H1 (cell line): Measurements from ENCODE around the gene CHRNA4. TPM values are rescaled to one million over a fixed set of nuclear protein-coding genes. Genes with fewer than 3 reads are reported as not detected.

ENCODE experiments used
- CEBPB ChIP-seq: IDR thresholded peaks from 2 replicates; pipeline ENCODE4 v1.6.1; 2012; ENCODE audit warnings: low read depth, low read length
- CTBP2 ChIP-seq: IDR thresholded peaks from 2 replicates; pipeline ENCODE4 v1.7.0; 2011; ENCODE audit warnings: borderline replicate concordance, mild to moderate bottlenecking, moderate library complexity, mixed read lengths, low read length; ENCODE audit not compliant: insufficient read depth, insufficient read length
- EGR1 ChIP-seq: IDR thresholded peaks from 2 replicates; pipeline ENCODE4 v1.6.1; 2011; ENCODE audit warnings: low read depth, low read length, borderline replicate concordance
- GABPA ChIP-seq: IDR thresholded peaks from 2 replicates; pipeline ENCODE4 v1.6.1; 2011; ENCODE audit warnings: mild to moderate bottlenecking, low read length, moderate library complexity, borderline replicate concordance; ENCODE audit not compliant: insufficient read depth
- KDM5A ChIP-seq: fragments of 200-600 bp; IDR thresholded peaks from 2 replicates; pipeline ENCODE4 v1.7.1; 2012; ENCODE audit warnings: mild to moderate bottlenecking, low read length, inconsistent platforms, mixed read lengths
- PHF8 ChIP-seq: fragments of 200-600 bp; sonication (generic); conservative IDR thresholded peaks from 2 replicates; pipeline ENCODE4 v1.7.1; 2012; ENCODE audit warnings: low read depth, mild to moderate bottlenecking, inconsistent platforms, low read length, moderate library complexity
- RAD21 ChIP-seq, 2 experiments: IDR thresholded peaks in 1 of 2; conservative IDR thresholded peaks in 1 of 2; 2 replicates each; pipeline ENCODE4 v1.6.1; 2011; ENCODE audit warnings: low read depth in 2 of 2, low read length in 2 of 2, improper control_type of control experiment in 1 of 2, inconsistent platforms in 1 of 2, mild to moderate bottlenecking in 1 of 2, moderate library complexity in 1 of 2
- RXRA ChIP-seq: IDR thresholded peaks from 2 replicates; pipeline ENCODE4 v1.6.1; 2011; ENCODE audit warnings: low read depth, mild to moderate bottlenecking, low read length, moderate library complexity; ENCODE audit not compliant: insufficient read depth
- polyA plus RNA-seq, 7 experiments: library from polyadenylated mRNA; depleted of rRNA in 3 of 7; stranded (reverse) in 5 of 7; unstranded in 2 of 7; fragments of >200 nt in 5 of 7; fragments of 200-250 nt in 2 of 7; gene quantifications; 1 replicate in 5 of 7; 2 replicates in 1 of 7; 4 replicates in 1 of 7; pipeline versions ENCODE4 v1.2.1 to v1.2.3, GENCODE V29; 2011 to 2013; ENCODE audit warnings: missing spikeins in 2 of 7, mixed read lengths in 2 of 7
- total RNA-seq: library from RNA; stranded (reverse); fragmentation: NEBNext Ultra II Directional; extraction: Animal tissue kit (Norgen Biotek cat#: 25700); gene quantifications from 2 replicates; pipeline ENCODE4 v1.2.1, GENCODE V29; 2021
- TF ChIP-seq, protein P1 (sequence below): fragments of 300-600 bp; sonication (generic); IDR thresholded peaks from 2 replicates; pipeline ENCODE4 v1.7.1; 2012; ENCODE audit warnings: low read length, moderate library complexity, mild to moderate bottlenecking, inconsistent platforms; ENCODE audit not compliant: insufficient replicate concordance

CHRNA4 gene
- total and polyA plus RNA-seq, 2 of the 8 experiments (the other 6 are each of a cell fraction or from before 2014, with no cell fraction given) = 4.3 to 5.7 TPM

GRCh38 chr20:63365601-63366389, 4.6 kb upstream of the CHRNA4 start (continued):
- TF ChIP-seq, protein P1, sequence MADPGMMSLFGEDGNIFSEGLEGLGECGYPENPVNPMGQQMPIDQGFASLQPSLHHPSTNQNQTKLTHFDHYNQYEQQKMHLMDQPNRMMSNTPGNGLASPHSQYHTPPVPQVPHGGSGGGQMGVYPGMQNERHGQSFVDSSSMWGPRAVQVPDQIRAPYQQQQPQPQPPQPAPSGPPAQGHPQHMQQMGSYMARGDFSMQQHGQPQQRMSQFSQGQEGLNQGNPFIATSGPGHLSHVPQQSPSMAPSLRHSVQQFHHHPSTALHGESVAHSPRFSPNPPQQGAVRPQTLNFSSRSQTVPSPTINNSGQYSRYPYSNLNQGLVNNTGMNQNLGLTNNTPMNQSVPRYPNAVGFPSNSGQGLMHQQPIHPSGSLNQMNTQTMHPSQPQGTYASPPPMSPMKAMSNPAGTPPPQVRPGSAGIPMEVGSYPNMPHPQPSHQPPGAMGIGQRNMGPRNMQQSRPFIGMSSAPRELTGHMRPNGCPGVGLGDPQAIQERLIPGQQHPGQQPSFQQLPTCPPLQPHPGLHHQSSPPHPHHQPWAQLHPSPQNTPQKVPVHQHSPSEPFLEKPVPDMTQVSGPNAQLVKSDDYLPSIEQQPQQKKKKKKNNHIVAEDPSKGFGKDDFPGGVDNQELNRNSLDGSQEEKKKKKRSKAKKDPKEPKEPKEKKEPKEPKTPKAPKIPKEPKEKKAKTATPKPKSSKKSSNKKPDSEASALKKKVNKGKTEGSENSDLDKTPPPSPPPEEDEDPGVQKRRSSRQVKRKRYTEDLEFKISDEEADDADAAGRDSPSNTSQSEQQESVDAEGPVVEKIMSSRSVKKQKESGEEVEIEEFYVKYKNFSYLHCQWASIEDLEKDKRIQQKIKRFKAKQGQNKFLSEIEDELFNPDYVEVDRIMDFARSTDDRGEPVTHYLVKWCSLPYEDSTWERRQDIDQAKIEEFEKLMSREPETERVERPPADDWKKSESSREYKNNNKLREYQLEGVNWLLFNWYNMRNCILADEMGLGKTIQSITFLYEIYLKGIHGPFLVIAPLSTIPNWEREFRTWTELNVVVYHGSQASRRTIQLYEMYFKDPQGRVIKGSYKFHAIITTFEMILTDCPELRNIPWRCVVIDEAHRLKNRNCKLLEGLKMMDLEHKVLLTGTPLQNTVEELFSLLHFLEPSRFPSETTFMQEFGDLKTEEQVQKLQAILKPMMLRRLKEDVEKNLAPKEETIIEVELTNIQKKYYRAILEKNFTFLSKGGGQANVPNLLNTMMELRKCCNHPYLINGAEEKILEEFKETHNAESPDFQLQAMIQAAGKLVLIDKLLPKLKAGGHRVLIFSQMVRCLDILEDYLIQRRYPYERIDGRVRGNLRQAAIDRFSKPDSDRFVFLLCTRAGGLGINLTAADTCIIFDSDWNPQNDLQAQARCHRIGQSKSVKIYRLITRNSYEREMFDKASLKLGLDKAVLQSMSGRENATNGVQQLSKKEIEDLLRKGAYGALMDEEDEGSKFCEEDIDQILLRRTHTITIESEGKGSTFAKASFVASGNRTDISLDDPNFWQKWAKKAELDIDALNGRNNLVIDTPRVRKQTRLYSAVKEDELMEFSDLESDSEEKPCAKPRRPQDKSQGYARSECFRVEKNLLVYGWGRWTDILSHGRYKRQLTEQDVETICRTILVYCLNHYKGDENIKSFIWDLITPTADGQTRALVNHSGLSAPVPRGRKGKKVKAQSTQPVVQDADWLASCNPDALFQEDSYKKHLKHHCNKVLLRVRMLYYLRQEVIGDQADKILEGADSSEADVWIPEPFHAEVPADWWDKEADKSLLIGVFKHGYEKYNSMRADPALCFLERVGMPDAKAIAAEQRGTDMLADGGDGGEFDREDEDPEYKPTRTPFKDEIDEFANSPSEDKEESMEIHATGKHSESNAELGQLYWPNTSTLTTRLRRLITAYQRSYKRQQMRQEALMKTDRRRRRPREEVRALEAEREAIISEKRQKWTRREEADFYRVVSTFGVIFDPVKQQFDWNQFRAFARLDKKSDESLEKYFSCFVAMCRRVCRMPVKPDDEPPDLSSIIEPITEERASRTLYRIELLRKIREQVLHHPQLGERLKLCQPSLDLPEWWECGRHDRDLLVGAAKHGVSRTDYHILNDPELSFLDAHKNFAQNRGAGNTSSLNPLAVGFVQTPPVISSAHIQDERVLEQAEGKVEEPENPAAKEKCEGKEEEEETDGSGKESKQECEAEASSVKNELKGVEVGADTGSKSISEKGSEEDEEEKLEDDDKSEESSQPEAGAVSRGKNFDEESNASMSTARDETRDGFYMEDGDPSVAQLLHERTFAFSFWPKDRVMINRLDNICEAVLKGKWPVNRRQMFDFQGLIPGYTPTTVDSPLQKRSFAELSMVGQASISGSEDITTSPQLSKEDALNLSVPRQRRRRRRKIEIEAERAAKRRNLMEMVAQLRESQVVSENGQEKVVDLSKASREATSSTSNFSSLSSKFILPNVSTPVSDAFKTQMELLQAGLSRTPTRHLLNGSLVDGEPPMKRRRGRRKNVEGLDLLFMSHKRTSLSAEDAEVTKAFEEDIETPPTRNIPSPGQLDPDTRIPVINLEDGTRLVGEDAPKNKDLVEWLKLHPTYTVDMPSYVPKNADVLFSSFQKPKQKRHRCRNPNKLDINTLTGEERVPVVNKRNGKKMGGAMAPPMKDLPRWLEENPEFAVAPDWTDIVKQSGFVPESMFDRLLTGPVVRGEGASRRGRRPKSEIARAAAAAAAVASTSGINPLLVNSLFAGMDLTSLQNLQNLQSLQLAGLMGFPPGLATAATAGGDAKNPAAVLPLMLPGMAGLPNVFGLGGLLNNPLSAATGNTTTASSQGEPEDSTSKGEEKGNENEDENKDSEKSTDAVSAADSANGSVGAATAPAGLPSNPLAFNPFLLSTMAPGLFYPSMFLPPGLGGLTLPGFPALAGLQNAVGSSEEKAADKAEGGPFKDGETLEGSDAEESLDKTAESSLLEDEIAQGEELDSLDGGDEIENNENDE = no peak
- TF ChIP-seq RXRA (no peak), KDM5A (no peak), CEBPB (no peak), PHF8 (no peak), CTBP2 (no peak), RAD21 (IDR thresholded peaks at IDR 0.05 in 1 of 2, conservative IDR thresholded peaks at IDR 0.05 in 1 of 2; ENCODE audit: low read depth in 2 of 2, low read length in 2 of 2) (no peak), GABPA (no peak), EGR1 (no peak)
